Right kidney (tissue), 9 donors: ENCODE results near the gene TMEM255B.
"Not testable (repeated sequence)": the region's sequence is repeated elsewhere in the genome, so short reads cannot be mapped to it uniquely, and the experiment has no call there.

ENCODE experiments used
- DNase-seq: peaks from one replicate; pipeline ENCODE4 v3.0.0-alpha.2; 2016
- long read RNA-seq, 8 donors: transcript quantifications; one replicate each; lab custom pipeline, GENCODE V29; 2026

TMEM255B gene
- long read RNA-seq, donor 1, full-length matches to known transcripts, result 2 of 2 reads
- long read RNA-seq, donor 1, partial matches to known transcripts, result 0 of 2 reads
- long read RNA-seq, donor 1, other reads (novel, unspliced or antisense), result 0 of 2 reads
- long read RNA-seq, donor 2, full-length matches to known transcripts, result 2 of 2 reads
- long read RNA-seq, donor 2, partial matches to known transcripts, result 0 of 2 reads
- long read RNA-seq, donor 2, other reads (novel, unspliced or antisense), result 0 of 2 reads
- long read RNA-seq, donor 3, result 0 reads
- long read RNA-seq, donor 4, full-length matches to known transcripts, result 1 of 1 reads
- long read RNA-seq, donor 4, partial matches to known transcripts, result 0 of 1 reads
- long read RNA-seq, donor 4, other reads (novel, unspliced or antisense), result 0 of 1 reads
- long read RNA-seq, donor 5, full-length matches to known transcripts, result 1 of 1 reads
- long read RNA-seq, donor 5, partial matches to known transcripts, result 0 of 1 reads
- long read RNA-seq, donor 5, other reads (novel, unspliced or antisense), result 0 of 1 reads
- long read RNA-seq, donor 6, full-length matches to known transcripts, result 1 of 1 reads
- long read RNA-seq, donor 6, partial matches to known transcripts, result 0 of 1 reads
- long read RNA-seq, donor 6, other reads (novel, unspliced or antisense), result 0 of 1 reads
- long read RNA-seq, donor 7, result 0 reads
- long read RNA-seq, donor 8, full-length matches to known transcripts, result 3 of 15 reads
- long read RNA-seq, donor 8, partial matches to known transcripts, result 12 of 15 reads
- long read RNA-seq, donor 8, other reads (novel, unspliced or antisense), result 0 of 15 reads

- peak; percentile 82 for DNase-seq
Measured at GRCh38 chr13:113758651-113759524, at the start of gene TMEM255B. TSS of gene TMEM255B (plus strand) at chr13:113759226. CDS start at chr13:113759270, 44 bp downstream.

- DNase-seq, result no peak
Measured at GRCh38 chr13:113722921-113723320, 36.1 kb upstream of the TMEM255B start.

DNA sequence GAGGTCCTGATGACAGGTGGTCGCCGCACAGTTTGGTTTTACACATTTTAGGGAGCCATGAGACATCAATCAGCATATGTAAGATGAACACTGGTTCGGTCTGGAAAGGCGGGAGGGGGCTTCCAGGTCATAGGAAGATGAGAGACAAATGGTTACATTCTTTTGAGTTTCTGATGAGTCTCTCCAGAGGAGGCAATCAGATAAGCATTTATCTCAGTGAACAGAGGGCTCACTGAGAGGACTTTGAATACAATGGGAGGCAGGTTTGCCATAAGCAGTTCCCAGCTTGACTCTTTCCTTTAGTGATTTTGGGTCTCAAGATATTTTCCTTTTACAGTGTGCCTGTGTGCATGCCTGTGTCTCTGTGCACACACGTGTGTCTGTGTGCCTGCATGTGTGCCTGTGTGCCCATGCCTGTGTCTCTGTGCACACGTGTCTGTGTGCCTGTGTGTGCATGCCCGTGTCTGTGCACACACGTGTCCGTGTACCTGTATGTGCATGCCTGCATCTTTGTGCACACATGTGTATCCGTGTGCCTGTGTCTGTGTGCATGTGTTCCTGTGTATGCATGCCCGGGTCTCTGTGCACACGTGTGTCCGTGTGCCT, 35.5 kb upstream of the TMEM255B start:
- no peak for DNase-seq

DNA sequence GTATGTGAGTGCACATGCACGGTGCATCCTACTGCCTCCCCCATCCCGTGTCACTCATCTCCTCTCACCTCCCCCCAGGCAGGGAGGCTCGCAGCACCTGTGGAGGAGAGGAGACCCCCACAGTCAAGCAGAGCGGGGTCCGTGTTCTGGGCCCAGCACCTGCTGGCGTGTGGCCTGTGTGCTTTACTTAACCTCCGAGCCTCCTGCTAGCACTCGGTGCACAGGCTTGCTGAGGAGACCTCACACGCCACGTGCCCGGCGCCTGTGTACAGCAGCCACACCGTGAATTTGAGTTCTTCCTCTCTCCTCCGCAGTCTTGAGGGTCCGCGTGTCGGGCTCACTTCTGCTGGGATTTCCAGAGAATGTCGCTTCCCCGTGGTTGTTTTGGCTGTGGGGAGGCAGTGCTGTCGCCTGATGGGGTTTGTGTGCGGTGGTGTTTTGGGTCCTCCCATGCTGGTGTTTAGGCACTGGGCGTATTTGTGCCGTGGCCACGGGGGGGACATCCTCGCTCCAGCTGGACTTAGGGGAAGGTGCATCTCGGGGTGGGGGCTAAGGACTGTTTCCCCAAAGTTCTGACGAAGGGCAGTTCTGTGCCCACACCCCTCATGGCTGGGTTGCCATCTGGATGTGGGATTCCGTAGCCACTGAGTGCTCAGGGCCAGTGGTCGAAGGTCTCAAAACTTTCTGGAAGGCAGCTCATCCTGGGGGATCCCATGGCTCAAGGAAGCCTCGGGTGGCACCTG, 34.8 kb upstream of the TMEM255B start:
- DNase-seq, result no peak

DNA sequence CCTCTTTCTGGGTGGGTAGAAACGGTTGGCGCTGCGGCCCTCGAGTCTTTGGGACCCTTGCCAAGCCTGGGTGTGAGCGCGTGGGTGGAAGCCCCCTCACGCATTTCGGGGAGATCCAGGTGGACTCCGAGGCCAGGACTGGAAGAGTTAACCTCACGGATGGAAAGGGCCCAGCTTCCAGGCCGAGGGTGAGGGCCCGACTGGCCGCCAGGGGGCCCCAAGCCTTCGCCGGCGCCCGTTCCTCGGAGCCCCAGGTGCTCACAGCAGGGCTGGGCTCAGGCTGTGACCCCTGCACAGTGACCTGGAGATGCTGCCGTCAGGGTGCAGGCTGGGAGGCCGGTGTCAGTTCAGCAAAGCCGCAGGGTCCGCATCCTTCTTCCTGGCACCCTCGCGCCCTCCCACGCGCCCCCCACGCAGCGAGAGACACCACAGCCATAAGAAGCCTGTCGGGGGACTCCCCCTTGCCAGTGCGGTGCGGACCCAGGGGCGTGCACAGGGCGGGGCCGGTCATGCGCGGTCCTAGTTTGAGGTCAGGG, 34.2 kb upstream of the TMEM255B start:
- peak; percentile 90 for DNase-seq

GRCh38 chr13:113725329-113726105, 33.5 kb upstream of the TMEM255B start:
- DNase-seq, result not testable (repeated sequence)

GRCh38 chr13:113726106-113726821, 32.8 kb upstream of the TMEM255B start:
- not testable (repeated sequence) for DNase-seq

- no peak for DNase-seq
Measured at GRCh38 chr13:113726961-113727411, 32.0 kb upstream of the TMEM255B start.

DNA sequence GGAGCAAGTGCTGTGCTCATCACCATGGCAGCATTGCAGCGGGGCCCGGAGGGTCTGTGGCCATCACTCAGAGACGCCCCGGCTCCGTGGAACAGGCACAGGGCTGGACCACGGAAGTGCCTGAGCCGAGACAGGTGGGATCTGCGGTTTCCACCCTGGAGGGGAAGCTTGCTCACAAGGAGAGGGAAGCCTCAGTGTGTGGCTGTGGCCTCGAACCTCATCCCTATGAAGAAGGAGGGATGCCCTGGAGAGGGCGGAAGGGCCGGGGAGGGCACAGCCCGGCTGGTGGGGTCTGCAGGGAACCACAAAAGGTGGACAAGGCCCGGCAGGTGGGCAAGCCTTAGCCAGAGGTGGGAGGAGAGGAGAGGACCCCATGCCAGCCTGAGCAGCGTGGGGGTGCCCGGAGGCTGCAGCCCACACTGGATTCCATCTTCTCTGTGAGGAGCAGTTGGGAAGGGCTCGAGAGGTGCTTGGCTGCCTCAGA, 30.4 kb upstream of the TMEM255B start:
- no peak for DNase-seq

- DNase-seq, result no peak
Measured at GRCh38 chr13:113729187-113730019, 29.6 kb upstream of the TMEM255B start.

DNA sequence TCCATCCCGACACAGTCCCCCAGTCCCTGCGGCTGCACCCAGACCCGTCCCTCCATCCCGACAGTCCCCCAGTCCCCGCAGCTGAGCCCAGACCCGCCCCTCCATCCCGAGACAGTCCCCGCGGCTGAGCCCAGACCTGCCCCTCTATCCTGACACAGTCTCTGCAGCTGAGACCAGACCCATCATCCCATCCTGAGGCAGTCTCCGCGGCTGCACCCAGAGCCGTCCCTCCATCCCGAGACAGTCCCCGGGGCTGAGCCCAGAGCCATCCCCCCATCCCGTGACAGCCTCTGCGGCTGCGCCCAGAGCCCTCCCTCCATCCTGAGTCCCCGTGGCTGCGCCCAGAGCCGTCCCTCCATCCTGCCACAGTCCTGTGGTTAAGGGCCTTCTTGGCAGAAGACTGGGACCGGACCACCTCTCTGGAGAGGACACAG, 28.8 kb upstream of the TMEM255B start:
- no peak for DNase-seq

GRCh38 chr13:113730831-113731191, 28.2 kb upstream of the TMEM255B start:
- no peak for DNase-seq

- no peak for DNase-seq
Measured at GRCh38 chr13:113731192-113732175, 27.5 kb upstream of the TMEM255B start.

- DNase-seq, result no peak
Measured at GRCh38 chr13:113732176-113732960, 26.7 kb upstream of the TMEM255B start.

DNA sequence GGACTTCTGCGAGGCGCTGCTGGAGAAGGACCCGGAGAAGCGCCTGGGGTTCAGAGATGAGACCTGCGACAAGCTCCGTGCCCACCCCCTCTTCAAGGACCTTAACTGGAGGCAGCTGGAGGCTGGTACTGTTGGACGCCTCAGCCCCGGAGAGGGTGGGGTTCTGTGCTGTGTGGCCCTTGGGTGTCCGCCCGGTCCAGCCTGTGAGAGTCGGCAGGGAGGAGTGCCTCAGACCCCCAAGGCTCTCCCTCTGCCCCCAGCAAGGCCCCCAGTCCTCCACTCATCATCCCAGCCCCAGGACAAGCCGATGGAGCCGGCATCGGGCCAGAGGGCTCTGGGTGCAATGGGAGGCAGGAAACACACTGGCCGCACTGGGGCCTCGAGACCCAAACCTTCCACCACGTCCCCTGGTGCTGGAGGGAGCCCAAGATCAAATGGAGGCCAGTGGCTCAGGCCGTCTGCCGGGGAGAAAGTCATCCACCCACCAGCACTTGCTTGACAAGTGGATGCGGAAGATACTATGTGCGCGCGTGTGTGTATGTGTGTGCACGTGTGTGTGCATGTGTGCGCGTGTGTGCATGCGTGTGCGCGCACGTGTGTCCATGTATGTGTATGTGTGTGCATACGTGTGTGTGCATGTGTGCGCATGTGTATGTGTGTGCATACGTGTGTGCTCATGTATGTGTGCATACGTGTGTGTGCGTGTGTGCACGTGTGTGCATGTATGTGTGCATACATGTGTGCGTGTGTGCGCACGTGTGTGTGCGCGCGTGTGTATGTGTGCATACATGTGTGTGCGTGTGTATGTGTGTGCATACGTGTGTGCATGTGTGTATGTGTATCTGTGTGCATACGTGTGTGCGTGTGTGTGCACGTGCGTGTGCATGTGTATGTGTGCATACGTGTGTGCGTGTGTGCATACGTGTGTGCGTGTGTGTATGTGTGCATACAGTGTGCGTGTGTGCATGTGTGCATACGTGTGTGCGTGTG, 25.8 kb upstream of the TMEM255B start:
- DNase-seq, result no peak
